K562 treated with DMSO at 1 percent for 24 hours (cell line): ENCODE measurements around the gene SNCG. TPM values are rescaled to one million over a fixed set of nuclear protein-coding genes. Genes with fewer than 3 reads are reported as not detected.

Experiments used
- total RNA-seq: library from RNA; unstranded; fragments of 300-600 nt; gene quantifications from 2 replicates; pipeline ENCODE4 v1.2.3, GENCODE V29; 2022; ENCODE audit warnings: low read depth; ENCODE audit not compliant: insufficient read depth

The SNCG gene
- total RNA-seq, result 47.7 and 60.7 TPM in 2 replicates

GRCh38 chr10:86958116-86958900 lies at the start of gene SNCG:
SNCG (plus strand) TSS chr10:86958599; CDS start chr10:86958698, 99 bp downstream.

DNA sequence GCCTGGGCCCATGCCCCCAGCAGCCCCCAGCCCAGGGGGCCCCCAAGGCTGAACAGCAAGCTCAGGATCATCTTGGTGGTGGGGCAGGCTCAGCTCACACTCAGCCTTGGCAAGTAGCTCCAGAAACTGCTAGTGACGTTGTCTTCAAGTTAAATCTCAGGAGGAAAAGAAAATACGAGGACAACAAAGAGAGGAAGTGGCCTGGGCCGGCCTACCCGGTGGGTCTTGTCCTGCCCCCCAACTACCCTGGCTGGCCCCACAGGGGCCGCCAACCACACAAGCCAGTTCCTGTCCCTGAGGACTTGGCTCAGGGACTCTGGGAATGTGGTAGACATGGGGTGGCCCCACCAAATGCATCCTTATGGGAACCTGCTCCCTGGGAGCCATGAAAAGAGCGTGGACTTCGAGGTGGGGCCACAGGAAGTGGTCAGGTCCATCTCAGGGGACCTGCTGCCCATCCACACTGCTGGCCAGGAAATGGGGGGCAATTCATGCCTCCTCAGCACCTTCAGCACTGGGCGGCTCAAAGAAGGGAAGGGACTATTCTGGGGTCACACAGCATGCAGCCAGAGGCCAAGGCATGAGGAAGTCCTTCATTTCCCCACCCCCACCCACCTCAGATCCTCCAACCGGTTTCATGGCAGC lies 806 bp upstream of the SNCG start, which contains the start of gene MMRN2:
Gene MMRN2 (minus strand): TSS at position 145 of the 645 bp plus-strand sequence. CDS start 74 bp downstream, at position 71.

DNA sequence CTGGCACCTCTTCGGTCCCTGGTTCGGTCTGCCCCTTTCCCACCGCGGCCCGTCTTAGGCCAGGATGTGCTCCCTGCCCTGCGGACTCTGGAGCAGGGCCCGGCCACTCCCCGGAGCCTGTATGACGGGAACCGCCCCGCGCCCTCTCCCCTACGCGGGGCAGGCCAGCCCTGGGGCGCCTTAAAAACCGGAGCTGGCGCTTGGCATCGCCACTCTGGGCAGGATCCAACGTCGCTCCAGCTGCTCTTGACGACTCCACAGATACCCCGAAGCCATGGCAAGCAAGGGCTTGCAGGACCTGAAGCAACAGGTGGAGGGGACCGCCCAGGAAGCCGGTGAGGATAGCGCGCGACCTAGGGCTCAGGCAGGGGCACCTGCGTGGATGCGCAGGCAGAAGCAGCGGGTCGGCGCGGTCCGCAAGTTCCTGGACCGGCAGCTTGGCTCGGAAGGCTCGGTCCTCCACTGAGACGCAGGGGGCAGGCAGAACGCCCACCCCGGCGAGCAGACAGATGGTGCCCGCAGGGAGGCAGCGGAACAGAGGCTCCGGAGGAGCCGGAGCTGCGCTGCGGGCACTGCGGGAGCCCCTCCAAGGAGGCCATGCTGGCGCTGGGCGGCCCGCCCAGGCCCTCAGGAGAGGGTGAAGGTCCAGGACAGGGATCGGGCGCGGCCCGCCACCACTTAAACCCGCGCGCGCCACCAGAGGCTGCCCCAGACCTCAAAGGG lies 10.0 kb downstream of the SNCG start, which contains the start of gene ADIRF:
Gene ADIRF (plus strand): TSS at position 212 of the 723 bp plus-strand sequence. CDS start 63 bp downstream, at position 275.

Other genes starting within 250 kb of the SNCG start
- gene BMPR1A, start 202.0 kb upstream of the SNCG start, total RNA-seq, result 10.6 and 12.8 TPM in 2 replicates
- gene MMRN2, start 984 bp upstream of the SNCG start, total RNA-seq, result 1.1 and 1.3 TPM in 2 replicates
- not detected in 2 replicates for gene ADIRF, start 9.9 kb downstream of the SNCG start, total RNA-seq
- not detected in 2 replicates for gene FAM25A, start 61.7 kb downstream of the SNCG start, total RNA-seq
- gene GLUD1, start 136.2 kb downstream of the SNCG start, total RNA-seq, result 60.5 and 66.2 TPM in 2 replicates
- gene SHLD2, start 136.6 kb downstream of the SNCG start, total RNA-seq, result 7.8 and 10.4 TPM in 2 replicates